Measurements from ENCODE around the gene UIMC1.

- TF ChIP-seq POLR2AphosphoS5 (IDR thresholded peaks at IDR 0.05): no peak
- TF ChIP-seq, protein P1, sequence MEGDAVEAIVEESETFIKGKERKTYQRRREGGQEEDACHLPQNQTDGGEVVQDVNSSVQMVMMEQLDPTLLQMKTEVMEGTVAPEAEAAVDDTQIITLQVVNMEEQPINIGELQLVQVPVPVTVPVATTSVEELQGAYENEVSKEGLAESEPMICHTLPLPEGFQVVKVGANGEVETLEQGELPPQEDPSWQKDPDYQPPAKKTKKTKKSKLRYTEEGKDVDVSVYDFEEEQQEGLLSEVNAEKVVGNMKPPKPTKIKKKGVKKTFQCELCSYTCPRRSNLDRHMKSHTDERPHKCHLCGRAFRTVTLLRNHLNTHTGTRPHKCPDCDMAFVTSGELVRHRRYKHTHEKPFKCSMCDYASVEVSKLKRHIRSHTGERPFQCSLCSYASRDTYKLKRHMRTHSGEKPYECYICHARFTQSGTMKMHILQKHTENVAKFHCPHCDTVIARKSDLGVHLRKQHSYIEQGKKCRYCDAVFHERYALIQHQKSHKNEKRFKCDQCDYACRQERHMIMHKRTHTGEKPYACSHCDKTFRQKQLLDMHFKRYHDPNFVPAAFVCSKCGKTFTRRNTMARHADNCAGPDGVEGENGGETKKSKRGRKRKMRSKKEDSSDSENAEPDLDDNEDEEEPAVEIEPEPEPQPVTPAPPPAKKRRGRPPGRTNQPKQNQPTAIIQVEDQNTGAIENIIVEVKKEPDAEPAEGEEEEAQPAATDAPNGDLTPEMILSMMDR (IDR thresholded peaks at IDR 0.05): no peak
Observed at GRCh38 chr5:176954050-176954449, 52.5 kb downstream of the UIMC1 start.
